SU-DHL-6 (cell line): Measurements from ENCODE around the gene COL13A1.

ENCODE experiments used
- H2AFZ ChIP-seq: fragments of 200-600 bp; sonication (generic); 2 replicates; pipeline ENCODE4 v1.6.1; 2014; ENCODE audit warnings: low read depth, mild to moderate bottlenecking, moderate library complexity, mixed read lengths, antibody characterized with exemption, low read length; ENCODE audit not compliant: severe bottlenecking
- H3F3A ChIP-seq: fragments of 200-600 bp; shearing (Covaris generic); 2 replicates; pipeline ENCODE4 v1.6.0; 2016; ENCODE audit warnings: antibody characterized with exemption, mild to moderate bottlenecking; ENCODE audit not compliant: insufficient read depth
- H3K27ac ChIP-seq: fragments of 200-600 bp; sonication (generic); 2 replicates; pipeline ENCODE4 v1.5.1; 2016; ENCODE audit warnings: low read depth, mild to moderate bottlenecking, low read length, moderate library complexity, mixed read lengths
- H3K27me3 ChIP-seq: fragments of 200-600 bp; sonication (generic), shearing (Covaris generic); 2 replicates; pipeline ENCODE4 v1.6.0; 2014; ENCODE audit warnings: mild to moderate bottlenecking, low read length
- H3K36me3 ChIP-seq: fragments of 200-600 bp; sonication (generic); 2 replicates; pipeline ENCODE4 v1.6.1; 2014; ENCODE audit warnings: mild to moderate bottlenecking, low read length, mixed read lengths
- H3K4me2 ChIP-seq: fragments of 300-600, 200-600 bp; shearing (Covaris generic), sonication (generic); 2 replicates; pipeline ENCODE4 v1.6.0; 2014; ENCODE audit warnings: low read length, low read depth, mild to moderate bottlenecking; ENCODE audit not compliant: poor library complexity, severe bottlenecking
- H3K4me3 ChIP-seq: fragments of 200-600 bp; sonication (generic); 2 replicates; pipeline ENCODE4 v1.5.1; 2014; ENCODE audit warnings: antibody characterized with exemption, low read length, mild to moderate bottlenecking, mixed read lengths; ENCODE audit not compliant: insufficient read depth, poor library complexity, severe bottlenecking
- H3K79me2 ChIP-seq: fragments of 200-600 bp; sonication (generic); 2 replicates; pipeline ENCODE4 v1.6.1; 2014; ENCODE audit warnings: mild to moderate bottlenecking, low read length, moderate library complexity; ENCODE audit not compliant: insufficient read depth
- H3K9ac ChIP-seq: fragments of 200-600 bp; sonication (generic); 2 replicates; pipeline ENCODE4 v1.7.0; 2014; ENCODE audit warnings: mild to moderate bottlenecking, low read length
- H3K9me2 ChIP-seq: fragments of 200-600 bp; sonication (generic); replicated peaks from 2 replicates; pipeline ENCODE4 v1.6.1; 2014; ENCODE audit warnings: low read length; ENCODE audit not compliant: insufficient read depth
- H3K9me3 ChIP-seq: fragments of 200-600 bp; sonication (generic); 2 replicates; pipeline ENCODE4 v1.6.1; 2014; ENCODE audit warnings: low read length, mixed read lengths; ENCODE audit not compliant: insufficient read depth
- H4K20me1 ChIP-seq: fragments of 200-600 bp; sonication (generic); 2 replicates; pipeline ENCODE4 v1.6.1; 2014; ENCODE audit warnings: low read depth, mild to moderate bottlenecking, antibody characterized with exemption, low read length, moderate library complexity, mixed read lengths
- CTCF ChIP-seq: fragments of 200-600 bp; sonication (generic); IDR thresholded peaks from one replicate; pipeline ENCODE4 v1.5.1; 2017; ENCODE audit warnings: antibody characterized with exemption, mild to moderate bottlenecking, low read length, moderate library complexity; ENCODE audit not compliant: insufficient read depth, poor library complexity, severe bottlenecking
- EZH2phosphoT487 ChIP-seq: fragments of 200-600 bp; sonication (generic), shearing (Covaris generic); conservative IDR thresholded peaks from 2 replicates; pipeline ENCODE4 v1.6.1; 2018; ENCODE audit warnings: mild to moderate bottlenecking, antibody characterized with exemption, low read length, moderate library complexity, mixed read lengths

Gene COL13A1

GRCh38 chr10:69943292-69943820 lies 141.7 kb downstream of the COL13A1 start:
- H3K36me3 ChIP-seq, result no peaks in the 10 kb centered on the region
- no peak overlapping the region for H2AFZ ChIP-seq
- no peak overlapping the region for H3K9ac ChIP-seq
- H3K9me2 ChIP-seq, result no peaks in the 10 kb centered on the region
- H3K27me3 ChIP-seq, result no peaks in the 10 kb centered on the region
- H3F3A ChIP-seq, result no peaks in the 10 kb centered on the region
- H3K79me2 ChIP-seq, result no peaks in the 10 kb centered on the region
- no peaks in the 10 kb centered on the region for H4K20me1 ChIP-seq
- no peak overlapping the region for H3K27ac ChIP-seq
- no peak overlapping the region for H3K4me3 ChIP-seq
- H3K4me2 ChIP-seq, result no peak overlapping the region
- no peaks in the 10 kb centered on the region for H3K9me3 ChIP-seq
- TF ChIP-seq EZH2phosphoT487 (no peak), CTCF (no peak)

- Histone ChIP-seq H3K4me3 (no peak overlapping the region), H3F3A (no peaks in the 10 kb centered on the region), H3K36me3 (no peaks in the 10 kb centered on the region), H3K79me2 (no peaks in the 10 kb centered on the region), H3K4me2 (no peak overlapping the region), H3K9ac (no peak overlapping the region), H2AFZ (no peak overlapping the region), H3K9me3 (no peaks in the 10 kb centered on the region), H3K9me2 (no peaks in the 10 kb centered on the region), H3K27me3 (no peaks in the 10 kb centered on the region), H4K20me1 (no peaks in the 10 kb centered on the region), H3K27ac (no peak overlapping the region)
- no peak for TF ChIP-seq CTCF
- TF ChIP-seq EZH2phosphoT487, result no peak
Measured at GRCh38 chr10:69944761-69945160, 143.1 kb downstream of the COL13A1 start.

- no peak overlapping the region for H3K4me3 ChIP-seq
- no peak overlapping the region for H3K9ac ChIP-seq
- TF ChIP-seq EZH2phosphoT487 (no peak), CTCF (no peak)
- H3F3A ChIP-seq, result no peaks in the 10 kb centered on the region
- no peak overlapping the region for H2AFZ ChIP-seq
- no peaks in the 10 kb centered on the region for H3K36me3 ChIP-seq
- no peak overlapping the region for H3K27ac ChIP-seq
- no peak overlapping the region for H3K4me2 ChIP-seq
- no peaks in the 10 kb centered on the region for H3K27me3 ChIP-seq
- no peaks in the 10 kb centered on the region for H3K79me2 ChIP-seq
- no peaks in the 10 kb centered on the region for H4K20me1 ChIP-seq
- H3K9me2 ChIP-seq, result no peaks in the 10 kb centered on the region
- H3K9me3 ChIP-seq, result no peaks in the 10 kb centered on the region
Measured at GRCh38 chr10:69948261-69948660, 146.6 kb downstream of the COL13A1 start.
